ENCODE measurements around the gene ZMIZ1. TPM values are rescaled to one million over a fixed set of nuclear protein-coding genes. Genes with fewer than 3 reads are reported as not detected.
A peak's percentile ranks its signal among the peaks of the same experiment; 100 is the strongest.

Gene ZMIZ1
- total RNA-seq, 1 donor from 2014 or later, result 107 TPM

- DNase-seq (ENCODE audit: low spot score), result no peak
Observed at GRCh38 chr10:79203014-79203644, 134.4 kb downstream of the ZMIZ1 start.

DNA sequence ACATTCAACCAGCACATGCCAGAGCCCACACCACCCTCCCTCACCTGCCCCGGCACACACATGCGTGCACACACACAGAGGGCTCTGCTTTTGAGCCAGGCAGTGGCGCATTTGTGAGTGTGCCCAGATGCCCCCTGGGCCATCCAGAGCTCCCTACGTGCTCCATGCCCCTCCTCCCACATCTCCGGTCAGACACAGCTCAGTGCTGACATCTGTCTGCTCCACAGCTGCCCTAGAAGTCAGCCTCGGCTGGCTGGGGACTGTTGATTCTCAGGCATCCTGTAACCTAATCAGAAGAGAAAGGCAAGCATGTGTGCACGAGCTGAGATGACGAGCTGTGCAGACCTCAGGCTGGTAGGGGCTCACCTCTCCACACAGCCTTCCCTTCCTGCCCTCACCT lies 135.1 kb downstream of the ZMIZ1 start:
- no peak for DNase-seq (ENCODE audit: low spot score)

GRCh38 chr10:79206300-79207095 lies 137.7 kb downstream of the ZMIZ1 start:
- no peak for DNase-seq (ENCODE audit: low spot score)

- no peak for DNase-seq (ENCODE audit: low spot score)
Observed at GRCh38 chr10:79207096-79207357, 138.3 kb downstream of the ZMIZ1 start.

DNA sequence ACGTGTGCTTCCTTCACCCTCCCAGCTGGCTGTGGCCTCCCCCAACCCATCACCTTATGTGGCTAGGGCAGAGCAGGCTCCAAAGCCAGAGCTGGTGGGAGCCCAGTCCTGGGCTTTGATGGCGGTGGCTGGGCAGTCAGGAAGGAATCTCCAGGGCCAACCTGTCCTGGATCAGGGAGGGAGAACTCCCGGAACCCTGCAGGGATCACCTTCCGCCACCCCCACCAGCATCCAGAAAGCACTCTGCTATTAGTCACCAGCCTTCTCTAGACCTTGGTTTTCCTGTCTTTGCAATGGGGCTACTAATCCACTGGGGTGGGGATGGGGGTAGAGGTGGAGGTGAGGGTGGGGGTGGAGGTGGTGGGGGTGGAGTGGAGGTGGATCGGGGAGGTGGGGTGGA lies 139.0 kb downstream of the ZMIZ1 start:
- DNase-seq (ENCODE audit: low spot score), result no peak

DNA sequence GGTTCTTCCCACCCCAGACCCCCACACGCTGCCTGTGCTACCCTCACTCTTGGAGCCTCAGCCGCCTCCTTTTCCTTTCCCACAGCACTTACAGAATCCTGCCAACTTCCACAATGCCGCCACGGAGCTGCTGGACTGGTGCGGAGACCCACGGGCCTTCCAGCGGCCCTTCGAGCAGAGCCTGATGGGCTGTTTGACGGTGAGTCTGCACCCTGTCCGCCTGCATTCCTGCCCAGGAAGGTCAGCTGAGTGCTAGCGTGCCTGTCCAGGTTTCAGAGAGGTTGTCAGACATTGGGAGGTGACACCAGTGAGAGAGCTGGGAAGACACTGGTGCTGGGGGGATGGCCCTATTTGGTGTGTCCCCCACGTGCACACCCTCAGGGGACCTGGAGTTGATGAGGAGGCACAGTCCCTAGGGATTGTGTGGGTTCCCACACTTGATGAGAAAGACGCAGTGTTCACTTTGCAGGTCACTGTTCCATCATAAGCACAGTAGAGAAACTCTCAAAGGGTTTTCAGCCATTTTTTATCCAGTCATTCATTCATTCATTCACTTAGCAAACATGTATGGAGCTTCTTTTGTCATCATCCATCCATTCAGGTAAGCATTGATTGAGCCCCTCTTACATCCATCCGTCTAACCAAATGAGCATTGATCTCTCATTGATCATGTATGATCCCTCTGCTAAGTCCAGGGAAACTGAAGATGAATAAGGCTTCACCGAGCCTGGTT lies 139.7 kb downstream of the ZMIZ1 start:
- no peak for DNase-seq (ENCODE audit: low spot score)

- DNase-seq (ENCODE audit: low spot score), result no peak
Observed at GRCh38 chr10:79209340-79209739, 140.6 kb downstream of the ZMIZ1 start.

DNA sequence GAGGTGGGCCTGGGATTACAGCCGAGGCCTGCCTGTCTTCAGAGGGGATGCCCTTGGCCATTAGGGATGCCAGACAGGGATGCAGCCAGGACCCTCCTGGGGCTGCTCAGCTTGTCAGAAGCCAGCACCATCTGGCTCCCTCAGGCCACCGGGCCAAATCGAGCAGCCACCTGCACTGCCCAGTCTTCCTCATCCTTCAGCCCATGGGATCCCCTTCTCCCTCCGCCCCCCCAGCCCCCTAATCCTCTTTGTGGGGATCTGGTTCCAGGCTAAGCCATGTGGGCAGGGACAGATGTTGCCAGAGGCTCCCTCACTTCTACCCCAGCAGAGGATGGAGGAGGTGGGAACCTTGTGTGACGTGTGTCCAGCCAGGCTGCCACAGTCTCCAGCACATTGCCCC lies 141.1 kb downstream of the ZMIZ1 start:
- DNase-seq (ENCODE audit: low spot score), result no peak

GRCh38 chr10:79210672-79211071 lies 141.9 kb downstream of the ZMIZ1 start:
- DNase-seq (ENCODE audit: low spot score), result no peak

DNA sequence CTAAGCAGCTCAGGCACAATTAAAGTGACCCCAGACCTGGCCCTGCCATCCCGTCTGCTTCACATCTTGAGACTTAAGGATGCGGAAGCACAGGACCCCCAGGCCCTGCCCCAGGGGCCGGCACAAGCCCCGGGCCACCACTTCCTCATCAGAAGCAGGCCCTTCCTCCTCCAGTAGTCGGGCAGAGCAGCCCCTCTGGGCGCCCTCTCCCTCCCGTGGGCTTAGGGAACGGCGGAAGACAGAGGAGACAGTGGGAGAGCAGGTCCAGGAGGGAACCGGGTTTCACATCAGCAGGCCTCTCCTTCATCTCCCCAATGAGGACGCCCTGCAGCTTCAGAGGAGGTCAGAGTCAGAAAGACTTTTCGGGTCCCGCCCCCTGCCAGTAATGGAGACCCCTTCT lies 142.8 kb downstream of the ZMIZ1 start:
- DNase-seq (ENCODE audit: low spot score), result no peak

DNA sequence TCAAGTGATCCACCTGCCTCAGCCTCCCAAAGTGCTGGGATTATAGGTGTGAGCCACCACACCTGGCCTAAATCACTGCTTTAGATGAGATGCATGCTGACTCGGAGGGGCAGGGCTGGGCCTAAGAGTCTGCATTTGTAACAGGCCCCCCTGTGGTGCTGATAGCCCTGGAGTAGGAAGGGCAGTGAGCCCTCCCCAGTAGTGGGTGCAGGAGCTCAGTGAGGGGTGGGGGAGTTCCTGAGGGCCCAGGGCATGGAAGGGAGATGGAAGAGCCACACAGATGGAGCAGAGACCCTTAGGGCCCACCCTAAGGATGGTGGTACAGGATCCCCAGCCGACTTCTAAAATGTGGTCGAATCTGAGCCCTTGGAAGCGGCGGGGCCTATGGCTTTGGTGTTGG lies 146.8 kb downstream of the ZMIZ1 start:
- DNase-seq (ENCODE audit: low spot score), result no peak

GRCh38 chr10:79219322-79219957 lies 150.7 kb downstream of the ZMIZ1 start:
- DNase-seq (ENCODE audit: low spot score), result no peak

DNA sequence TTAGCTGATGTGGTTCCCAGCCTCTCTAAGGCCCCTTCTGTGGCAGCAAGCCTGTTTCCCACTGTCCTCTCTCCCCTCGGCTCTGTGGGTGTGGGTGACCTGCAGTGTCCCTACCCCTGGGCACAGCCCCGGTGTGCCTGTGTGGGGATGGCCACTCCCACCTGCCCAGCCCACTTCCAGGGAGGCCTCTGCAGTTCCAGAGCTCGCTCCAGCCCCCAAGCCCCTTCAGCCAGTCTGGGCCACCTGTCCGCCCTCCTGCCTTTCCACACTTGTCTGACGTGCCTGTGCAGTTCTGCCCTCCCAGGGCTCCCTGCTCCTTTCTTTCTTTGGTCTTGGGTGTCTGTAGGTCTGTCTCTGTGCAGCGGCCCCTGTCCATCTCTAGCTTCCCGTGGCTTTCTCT lies 151.5 kb downstream of the ZMIZ1 start:
- no peak for DNase-seq (ENCODE audit: low spot score)

- peak; percentile 76 for DNase-seq (ENCODE audit: low spot score)
Observed at GRCh38 chr10:79221110-79222051, 152.6 kb downstream of the ZMIZ1 start.

- no peak for DNase-seq (ENCODE audit: low spot score)
Observed at GRCh38 chr10:79222186-79222585, 153.4 kb downstream of the ZMIZ1 start.

DNA sequence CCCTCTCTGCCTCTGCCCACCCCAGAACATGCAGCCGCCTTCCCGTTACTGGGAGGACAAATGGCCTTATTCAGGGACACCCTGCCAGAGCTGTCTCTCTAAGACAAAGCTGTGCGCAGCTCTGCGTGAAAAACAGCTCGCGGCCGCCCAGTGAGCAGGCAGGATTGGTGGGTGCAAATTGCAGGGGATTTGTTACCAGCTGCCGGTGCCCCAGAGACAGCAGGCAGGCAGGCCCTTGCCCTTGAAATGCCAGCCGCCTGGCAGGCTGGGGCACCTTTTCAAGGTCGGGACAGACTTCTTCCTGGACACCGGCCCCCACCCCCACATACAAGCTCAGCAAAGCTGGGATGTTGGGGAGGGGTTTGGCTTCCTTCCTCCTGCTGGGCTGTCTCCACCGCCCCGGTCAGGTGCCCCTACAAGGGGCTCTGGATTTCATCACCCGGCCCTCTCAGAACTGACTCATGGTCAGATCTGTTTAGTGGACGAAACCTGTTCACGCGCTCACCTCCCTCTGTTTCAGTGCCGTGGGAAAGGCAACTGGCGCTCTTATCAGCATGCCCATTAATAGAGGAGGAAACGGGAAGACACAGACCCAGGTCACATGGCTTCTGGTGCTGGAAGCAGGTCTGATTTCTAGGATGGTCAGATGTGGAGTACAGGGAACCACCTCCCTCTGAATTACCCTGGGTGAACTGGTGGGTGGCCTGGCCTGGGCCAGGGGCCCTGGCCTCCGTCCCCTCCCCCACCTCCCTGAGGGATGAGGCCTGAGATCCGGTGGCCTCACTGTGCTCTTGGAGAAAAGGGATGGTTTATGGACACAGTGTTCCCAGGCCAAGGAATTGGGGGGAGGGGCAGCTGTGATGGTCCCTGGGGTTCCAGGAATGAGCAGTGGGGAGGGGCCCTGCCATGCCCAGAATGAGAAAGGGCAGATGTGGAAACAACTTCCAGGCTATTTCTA lies 154.6 kb downstream of the ZMIZ1 start:
- peak; percentile 77 for DNase-seq (ENCODE audit: low spot score)

- no peak for DNase-seq (ENCODE audit: low spot score)
Observed at GRCh38 chr10:79224263-79224949, 155.6 kb downstream of the ZMIZ1 start.

- DNase-seq (ENCODE audit: low spot score), result no peak
Observed at GRCh38 chr10:79224992-79225391, 156.2 kb downstream of the ZMIZ1 start.

GRCh38 chr10:79226391-79227245 lies 157.9 kb downstream of the ZMIZ1 start:
- no peak for DNase-seq (ENCODE audit: low spot score)

All from ureter (tissue), 1 donor.